CD4-positive, alpha-beta memory T cell (primary cell): ENCODE measurements around the gene CHST11. TPM values are rescaled to one million over a fixed set of nuclear protein-coding genes. Genes with fewer than 3 reads are reported as not detected.
"Not testable (repeated sequence)": the region's sequence is repeated elsewhere in the genome, so short reads cannot be mapped to it uniquely, and the experiment has no call there.

Source experiments
- CTCF ChIA-PET: fragments of 350-600 bp; sonication (Branson Sonifier 250); formaldehyde crosslinking; loops from one replicate; lab custom pipeline; 2021; ENCODE audit warnings: inconsistent platforms; ENCODE audit not compliant: partially characterized antibody; lab: Charles Lee
- POLR2A ChIA-PET: fragments of 350-600 bp; sonication (Branson Sonifier 250); formaldehyde crosslinking; loops from one replicate; lab custom pipeline; 2021; ENCODE audit not compliant: partially characterized antibody; lab: Charles Lee
- DNase-seq, 5 donors: peaks; one replicate each; pipeline versions ENCODE4 v3.0.0 to v3.0.0-alpha.2; 2020 to 2022; ENCODE audit warnings: mixed read lengths in 1 of 5
- H3K27ac ChIP-seq: one replicate; pipeline ENCODE4 v1.7.0; 2013; ENCODE audit warnings: low read depth, low read length
- H3K27me3 ChIP-seq: 2 replicates; pipeline ENCODE4 v1.7.0; 2013; ENCODE audit warnings: mild to moderate bottlenecking, low read length, moderate library complexity; ENCODE audit not compliant: insufficient read depth
- H3K36me3 ChIP-seq: 2 replicates; pipeline ENCODE4 v1.7.0; 2013; ENCODE audit warnings: mild to moderate bottlenecking, low read length, moderate library complexity; ENCODE audit not compliant: insufficient read depth
- H3K4me1 ChIP-seq: 2 replicates; pipeline ENCODE4 v1.7.0; 2013; ENCODE audit warnings: mild to moderate bottlenecking, low read length, moderate library complexity; ENCODE audit not compliant: insufficient read depth
- H3K4me3 ChIP-seq, 2 donors: one replicate each; pipeline ENCODE4 v1.7.0; 2013; ENCODE audit warnings: low read length in 2 of 2, mild to moderate bottlenecking in 1 of 2
- H3K9me3 ChIP-seq, 2 donors: one replicate each; pipeline ENCODE4 v1.7.0; 2013; ENCODE audit warnings: low read length in 2 of 2, control low read depth in 1 of 2; ENCODE audit not compliant: control insufficient read depth in 1 of 2
- H3K27ac Mint-ChIP-seq, 7 donors: one replicate each; pipeline ENCODE4 v1.8.0; 2020 to 2021; ENCODE audit warnings: mixed read lengths in 7 of 7, mild to moderate bottlenecking in 6 of 7, inconsistent platforms in 3 of 7, moderate library complexity in 3 of 7
- H3K27me3 Mint-ChIP-seq, 2 donors: one replicate each; pipeline ENCODE4 v1.8.0; 2020 to 2021; ENCODE audit warnings: mixed read lengths in 2 of 2
- H3K36me3 Mint-ChIP-seq, 2 donors: one replicate each; pipeline ENCODE4 v1.8.0; 2020 to 2021; ENCODE audit warnings: mixed read lengths in 2 of 2, inconsistent platforms in 1 of 2, mild to moderate bottlenecking in 1 of 2
- H3K4me1 Mint-ChIP-seq, 4 donors: one replicate each; pipeline ENCODE4 v1.8.0; 2020 to 2021; ENCODE audit warnings: mixed read lengths in 4 of 4, mild to moderate bottlenecking in 1 of 4
- H3K4me3 Mint-ChIP-seq, 8 donors: one replicate each; pipeline ENCODE4 v1.8.0; 2020 to 2021; ENCODE audit warnings: mixed read lengths in 8 of 8, mild to moderate bottlenecking in 7 of 8, moderate library complexity in 6 of 8, inconsistent platforms in 3 of 8
- H3K9me3 Mint-ChIP-seq, 8 donors: one replicate each; pipeline ENCODE4 v1.8.0; 2020 to 2021; ENCODE audit warnings: mixed read lengths in 8 of 8, mild to moderate bottlenecking in 5 of 8, inconsistent platforms in 3 of 8, moderate library complexity in 1 of 8
- intact Hi-C: fragments of 100-400 bp; cut with micrococcal nuclease; formaldehyde crosslinking; loops from one replicate; pipeline ENCODE4 v1.15.1; 2023
- polyA plus RNA-seq, 2 donors: library from polyadenylated mRNA; unstranded; fragments of 300-500 nt; fragmentation: Illumina TruSeq; gene quantifications; one replicate each; pipeline ENCODE4 v1.2.3, GENCODE V29; 2021
- total RNA-seq, 2 experiments: library from RNA; stranded (reverse); gene quantifications; one replicate each; pipeline ENCODE4 v1.2.3, GENCODE V29; 2021

CHST11 gene
- total and polyA plus RNA-seq, 4 experiments from 2014 or later: 55.1 to 64.6 (median 59.8) TPM

- Mint-ChIP-seq H3K4me3 (peak overlapping the region in 7 of 8 donors; percentile 16 to 71 (median 57)), H3K27ac (peak overlapping the region in 6 of 7 donors; percentile 3 to 82 (median 50)), H3K9me3 (no peaks in the 10 kb centered on the region), H3K36me3 (peaks cover 2 to 10% of the 10 kb centered on the region in 2 donors), H3K27me3 (no peaks in the 10 kb centered on the region), H3K4me1 (peaks cover 68 to 94% (median 82%) of the 10 kb centered on the region in 4 donors)
- DNase-seq: peak in 1 of 5 donors; percentile 17
- intact Hi-C loops: no loop called here
- ChIA-PET CTCF (no interaction called here), POLR2A (interaction anchor here (0.8 to 1.0 kb wide), 2 partner anchors 45 to 64 kb away, joined by 3 read pairs; no protein-coding TSS in a partner anchor)
- Histone ChIP-seq H3K27ac (no peak overlapping the region), H3K4me3 (no peak overlapping the region), H3K9me3 (no peaks in the 10 kb centered on the region), H3K4me1 (peaks cover 75% of the 10 kb centered on the region), H3K36me3 (no peaks in the 10 kb centered on the region), H3K27me3 (no peaks in the 10 kb centered on the region)
These were observed 66.4 kb downstream of the CHST11 start for GRCh38 chr12:104522985-104523722.

DNA sequence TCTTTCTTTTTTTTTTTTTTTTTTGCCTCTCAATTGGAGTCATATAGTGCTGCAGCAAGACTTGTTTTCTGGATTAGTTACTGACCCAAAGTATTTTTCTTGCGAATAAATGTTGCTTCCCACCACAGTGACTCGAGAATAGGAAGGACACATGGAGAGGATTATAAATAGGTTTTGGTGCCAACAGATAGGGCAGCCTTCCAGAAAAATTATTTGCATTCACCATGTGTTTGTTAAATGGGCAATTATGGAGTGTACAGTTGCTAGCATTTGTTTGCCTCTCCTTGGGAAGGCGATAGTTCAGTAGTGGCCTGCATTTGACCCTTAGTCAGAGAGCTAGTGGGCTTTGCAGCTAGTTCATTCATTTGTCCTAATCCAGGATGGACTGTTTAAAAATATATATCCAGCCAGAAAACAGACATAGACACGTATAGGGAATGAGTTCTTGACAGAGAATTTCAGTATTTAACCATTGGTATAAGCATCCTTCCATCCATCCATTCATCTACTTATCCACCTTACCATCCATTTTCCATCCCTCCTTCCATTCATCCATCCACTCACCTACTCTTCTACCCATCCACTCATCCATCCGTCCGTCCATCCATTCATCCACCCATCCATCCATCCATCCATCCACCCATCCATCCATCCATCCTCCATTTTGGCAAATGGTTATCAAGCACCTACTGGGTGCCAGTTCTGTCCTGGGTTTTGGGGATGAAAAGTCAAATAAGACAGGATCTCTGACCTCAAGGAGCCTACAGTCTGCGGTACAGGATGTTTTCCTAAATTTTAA, 67.5 kb downstream of the CHST11 start:
- ChIA-PET CTCF (interaction anchor here (1.0 kb wide), 1 partner anchor 67 kb away, joined by 3 read pairs; the partner anchor contains the start of gene CHST11), POLR2A (no interaction called here)
- Histone ChIP-seq H3K4me3 (no peak overlapping the region), H3K27ac (no peak overlapping the region), H3K36me3 (no peaks in the 10 kb centered on the region), H3K27me3 (no peaks in the 10 kb centered on the region), H3K9me3 (no peaks in the 10 kb centered on the region), H3K4me1 (peaks cover 64% of the 10 kb centered on the region)
- H3K27ac Mint-ChIP-seq: peak overlapping the region in 4 of 7 donors; percentile 13 to 74 (median 38)
- peak overlapping the region in 6 of 8 donors; percentile 11 to 71 (median 41) for H3K4me3 Mint-ChIP-seq
- no peak for DNase-seq
- H3K27me3 Mint-ChIP-seq: no peaks in the 10 kb centered on the region
- peaks cover 67 to 94% (median 82%) of the 10 kb centered on the region in 4 donors for H3K4me1 Mint-ChIP-seq
- intact Hi-C loops: no loop called here
- H3K9me3 Mint-ChIP-seq: peaks cover 0 to 2% (median 0%) of the 10 kb centered on the region in 8 donors
- peaks cover 4 to 18% of the 10 kb centered on the region in 2 donors for H3K36me3 Mint-ChIP-seq

- peaks cover 43% of the 10 kb centered on the region for H3K4me1 ChIP-seq
- no peaks in the 10 kb centered on the region for H3K9me3 ChIP-seq
- no peak for DNase-seq
- no peak overlapping the region for H3K27ac ChIP-seq
- H3K27me3 Mint-ChIP-seq: no peaks in the 10 kb centered on the region
- peaks cover 0 to 5% (median 0%) of the 10 kb centered on the region in 8 donors for H3K9me3 Mint-ChIP-seq
- no peaks in the 10 kb centered on the region for H3K36me3 ChIP-seq
- no peak overlapping the region for H3K4me3 ChIP-seq
- H3K27ac Mint-ChIP-seq: peak overlapping the region in 1 of 7 donors; percentile 43
- CTCF ChIA-PET: interaction anchor here (1.4 kb wide), 1 partner anchor 145 kb away, joined by 3 read pairs; no protein-coding TSS in a partner anchor
- H3K4me3 Mint-ChIP-seq: no peak overlapping the region
- peaks cover 8 to 23% of the 10 kb centered on the region in 2 donors for H3K36me3 Mint-ChIP-seq
- no peaks in the 10 kb centered on the region for H3K27me3 ChIP-seq
- intact Hi-C loops: no loop called here
- POLR2A ChIA-PET: interaction anchor here (0.6 to 1.3 kb wide), 2 partner anchors 69 to 74 kb away, joined by 3 to 4 read pairs; no protein-coding TSS in a partner anchor
- peaks cover 58 to 94% (median 79%) of the 10 kb centered on the region in 4 donors for H3K4me1 Mint-ChIP-seq
These were observed 69.6 kb downstream of the CHST11 start for GRCh38 chr12:104526320-104526719.

- no peak overlapping the region for H3K27ac ChIP-seq
These were observed 70.0 kb downstream of the CHST11 start for GRCh38 chr12:104526751-104527150.

DNA sequence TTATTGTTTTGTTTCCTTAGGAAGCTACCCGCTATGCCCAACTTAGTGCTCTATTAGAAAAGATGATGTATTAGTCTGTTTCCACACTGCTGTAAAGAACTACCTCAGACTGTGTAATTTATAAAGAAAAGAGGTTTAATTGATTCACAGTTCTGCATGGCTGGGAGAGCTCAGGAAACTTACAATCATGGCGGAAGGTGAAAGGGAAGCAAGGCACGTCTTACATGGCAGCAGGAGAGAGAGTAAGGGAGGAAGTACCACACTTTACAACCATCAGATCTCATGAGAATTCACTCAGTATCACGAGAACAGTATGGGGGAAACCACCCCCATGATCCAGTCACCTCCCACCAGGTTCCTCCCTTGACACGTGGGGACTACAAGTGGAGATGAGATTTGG, 70.9 kb downstream of the CHST11 start:
- H3K4me3 ChIP-seq, DNase-seq, intact Hi-C loops, H3K27me3 ChIP-seq, POLR2A ChIA-PET, H3K9me3 ChIP-seq, H3K27me3 Mint-ChIP-seq, H3K27ac ChIP-seq, H3K36me3 ChIP-seq, H3K9me3 Mint-ChIP-seq: not testable (repeated sequence)
- Mint-ChIP-seq H3K4me3 (peak overlapping the region in 1 of 8 donors; percentile 15), H3K36me3 (peaks cover 8 to 33% of the 10 kb centered on the region in 2 donors), H3K4me1 (peaks cover 56 to 95% (median 80%) of the 10 kb centered on the region in 4 donors), H3K27ac (peak overlapping the region in 1 of 7 donors; percentile 71)
- peaks cover 40% of the 10 kb centered on the region for H3K4me1 ChIP-seq
- CTCF ChIA-PET: interaction anchor here (1.2 to 1.6 kb wide), 6 partner anchors 42 to 236 kb away, joined by 3 to 5 read pairs (median 3); no protein-coding TSS in a partner anchor

More at GRCh38 chr12:104526751-104527150, 70.0 kb downstream of the CHST11 start:
- no peak for DNase-seq
- no peaks in the 10 kb centered on the region for H3K36me3 ChIP-seq
- no peak overlapping the region for H3K4me3 Mint-ChIP-seq
- peaks cover 43% of the 10 kb centered on the region for H3K4me1 ChIP-seq
- H3K27me3 ChIP-seq: no peaks in the 10 kb centered on the region
- ChIA-PET POLR2A (interaction anchor here (1.3 kb wide), 1 partner anchor 69 kb away, joined by 4 read pairs; no protein-coding TSS in a partner anchor), CTCF (interaction anchor here (1.4 kb wide), 1 partner anchor 145 kb away, joined by 3 read pairs; no protein-coding TSS in a partner anchor)
- peaks cover 0 to 5% (median 0%) of the 10 kb centered on the region in 8 donors for H3K9me3 Mint-ChIP-seq
- no peak overlapping the region for H3K27ac Mint-ChIP-seq
- H3K4me3 ChIP-seq: no peak overlapping the region
- intact Hi-C loops: no loop called here
- H3K4me1 Mint-ChIP-seq: peaks cover 57 to 94% (median 80%) of the 10 kb centered on the region in 4 donors
- no peaks in the 10 kb centered on the region for H3K9me3 ChIP-seq
- H3K36me3 Mint-ChIP-seq: peaks cover 8 to 27% of the 10 kb centered on the region in 2 donors
- no peaks in the 10 kb centered on the region for H3K27me3 Mint-ChIP-seq

GRCh38 chr12:104529130-104529874, 72.6 kb downstream of the CHST11 start:
- Histone ChIP-seq H3K4me3 (no peak overlapping the region), H3K4me1 (peaks cover 38% of the 10 kb centered on the region), H3K9me3 (no peaks in the 10 kb centered on the region), H3K36me3 (no peaks in the 10 kb centered on the region), H3K27ac (no peak overlapping the region), H3K27me3 (no peaks in the 10 kb centered on the region)
- no peak for DNase-seq
- intact Hi-C loops: no loop called here
- Mint-ChIP-seq H3K27me3 (no peaks in the 10 kb centered on the region), H3K4me3 (no peak overlapping the region), H3K4me1 (peaks cover 52 to 94% (median 80%) of the 10 kb centered on the region in 4 donors), H3K27ac (peak overlapping the region in 4 of 7 donors; percentile 51 to 78 (median 70)), H3K9me3 (peaks cover 0 to 7% (median 0%) of the 10 kb centered on the region in 8 donors), H3K36me3 (peaks cover 9 to 33% of the 10 kb centered on the region in 2 donors)
- POLR2A ChIA-PET: no interaction called here
- CTCF ChIA-PET: interaction anchor here (0.9 to 1.6 kb wide), 3 partner anchors 12 to 147 kb away, joined by 3 to 5 read pairs (median 3); no protein-coding TSS in a partner anchor
